IPS-NIHi11 (cell line): ENCODE data around the gene DUOX2.
"Not testable (repeated sequence)": the region's sequence is repeated elsewhere in the genome, so short reads cannot be mapped to it uniquely, and the experiment has no call there.

Experiments used
- DNase-seq: peaks from one replicate; pipeline ENCODE4 v3.0.0; 2012; ENCODE audit warnings: mixed read lengths, low spot score

The DUOX2 gene

DNA sequence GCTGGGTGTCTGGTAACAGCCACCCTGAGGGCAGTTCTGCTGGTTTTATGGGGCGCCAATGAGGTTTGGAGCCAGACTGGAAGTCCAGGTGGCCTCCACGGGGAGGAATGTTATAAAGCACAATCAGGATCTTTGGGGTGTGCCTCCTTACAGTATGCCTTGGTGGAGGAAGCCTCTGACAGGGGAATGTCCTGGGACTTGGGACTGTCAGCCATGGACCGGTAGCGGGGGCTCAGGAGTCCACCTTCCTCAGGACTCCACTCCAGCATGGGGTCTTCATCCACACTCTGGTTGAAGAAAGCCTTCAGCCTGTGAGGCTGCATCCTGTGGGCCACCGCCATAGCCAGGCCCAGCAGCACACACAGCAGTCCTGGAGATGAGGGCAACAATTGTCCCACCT lies 5.0 kb upstream of the DUOX2 start:
- DNase-seq = no peak

DNA sequence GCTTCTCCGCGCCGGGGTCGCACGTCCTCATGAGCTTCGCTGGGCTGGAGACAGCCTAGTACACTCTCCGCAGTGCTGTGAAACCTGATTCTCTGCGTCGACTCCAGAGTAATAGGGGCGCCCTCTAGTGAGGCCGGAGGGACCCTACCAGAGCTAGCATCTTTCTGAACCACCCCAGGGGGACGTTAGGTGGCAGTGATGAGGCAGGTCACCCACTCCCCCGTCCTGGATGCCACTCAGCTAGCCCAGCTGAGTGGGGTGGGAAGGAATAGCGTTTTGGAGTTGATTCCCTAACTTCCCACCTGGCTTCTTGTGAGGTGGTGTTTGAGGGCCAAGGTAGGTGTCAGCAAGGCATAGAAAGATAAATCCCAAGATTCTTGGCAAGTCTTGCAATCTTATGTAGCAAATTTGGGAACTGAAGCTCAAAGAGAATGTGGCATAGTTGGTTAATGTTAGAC lies 4.2 kb upstream of the DUOX2 start:
- peak; percentile 91 for DNase-seq

GRCh38 chr15:45117308-45118130 lies 3.5 kb upstream of the DUOX2 start:
- no peak for DNase-seq

DNA sequence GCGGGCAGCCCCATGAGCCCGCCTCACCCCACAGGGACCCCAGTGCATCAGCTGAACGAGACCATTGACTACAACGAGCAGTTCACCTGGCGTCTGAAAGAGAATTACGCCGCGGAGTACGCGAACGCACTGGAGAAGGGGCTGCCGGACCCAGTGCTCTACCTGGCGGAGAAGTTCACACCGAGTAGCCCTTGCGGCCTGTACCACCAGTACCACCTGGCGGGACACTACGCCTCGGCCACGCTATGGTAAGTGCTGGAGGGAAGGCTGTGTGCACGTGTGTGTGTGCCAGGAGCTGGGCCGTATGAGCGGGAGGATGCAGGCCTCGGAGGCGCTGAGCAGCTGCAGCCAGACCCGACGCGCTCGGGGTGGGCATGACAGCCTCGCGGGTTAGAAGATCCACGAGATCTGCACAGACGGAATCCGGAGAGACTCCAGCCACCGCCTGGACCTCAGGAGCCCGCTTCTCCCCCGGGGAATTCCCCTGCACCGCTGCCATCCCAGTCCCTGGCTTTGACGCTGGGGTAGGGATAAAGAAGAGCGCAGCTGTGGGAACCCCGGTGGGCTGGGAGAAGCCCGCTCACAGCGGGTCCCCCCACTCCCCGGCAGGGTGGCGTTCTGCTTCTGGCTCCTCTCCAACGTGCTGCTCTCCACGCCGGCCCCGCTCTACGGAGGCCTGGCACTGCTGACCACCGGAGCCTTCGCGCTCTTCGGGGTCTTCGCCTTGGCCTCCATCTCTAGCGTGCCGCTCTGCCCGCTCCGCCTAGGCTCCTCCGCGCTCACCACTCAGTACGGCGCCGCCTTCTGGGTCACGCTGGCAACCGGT lies 2.7 kb upstream of the DUOX2 start:
- DNase-seq = no peak

GRCh38 chr15:45116006-45116481 lies 2.1 kb upstream of the DUOX2 start:
- DNase-seq = no peak

DNA sequence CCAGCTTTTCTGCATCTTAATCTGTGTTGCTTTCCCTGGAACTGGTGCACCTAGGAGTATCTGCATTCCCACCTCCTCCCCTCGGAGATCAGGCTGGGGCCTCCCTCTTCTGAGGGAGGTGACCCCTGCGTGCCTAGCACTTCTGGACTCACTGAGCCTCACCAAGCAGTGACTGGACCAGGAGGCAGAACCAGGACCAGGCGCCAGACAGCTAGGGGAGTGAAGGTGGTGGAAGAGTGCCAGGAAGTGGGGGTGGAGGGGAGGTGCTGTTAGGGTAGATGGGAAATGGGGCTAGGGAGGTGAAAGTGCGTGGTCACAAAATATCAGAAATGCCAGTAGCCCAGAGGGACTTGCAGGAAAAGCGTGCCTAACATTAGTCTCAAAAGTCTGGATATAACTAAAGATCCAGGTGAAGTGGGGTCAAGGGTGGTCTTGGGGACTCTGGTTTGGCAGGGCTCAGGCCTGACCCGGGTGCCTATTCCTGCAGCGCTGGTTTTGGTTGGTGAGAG lies 1.4 kb upstream of the DUOX2 start:
- DNase-seq = no peak

- DNase-seq = no peak
Observed at GRCh38 chr15:45114751-45115085, 746 bp upstream of the DUOX2 start.

- DNase-seq = no peak
Observed at GRCh38 chr15:45113380-45113990, 487 bp downstream of the DUOX2 start.

- peak; percentile 60 for DNase-seq
Observed at GRCh38 chr15:45112591-45113379, 1.2 kb downstream of the DUOX2 start.

GRCh38 chr15:45112143-45112590 lies 1.8 kb downstream of the DUOX2 start:
- DNase-seq = no peak

DNA sequence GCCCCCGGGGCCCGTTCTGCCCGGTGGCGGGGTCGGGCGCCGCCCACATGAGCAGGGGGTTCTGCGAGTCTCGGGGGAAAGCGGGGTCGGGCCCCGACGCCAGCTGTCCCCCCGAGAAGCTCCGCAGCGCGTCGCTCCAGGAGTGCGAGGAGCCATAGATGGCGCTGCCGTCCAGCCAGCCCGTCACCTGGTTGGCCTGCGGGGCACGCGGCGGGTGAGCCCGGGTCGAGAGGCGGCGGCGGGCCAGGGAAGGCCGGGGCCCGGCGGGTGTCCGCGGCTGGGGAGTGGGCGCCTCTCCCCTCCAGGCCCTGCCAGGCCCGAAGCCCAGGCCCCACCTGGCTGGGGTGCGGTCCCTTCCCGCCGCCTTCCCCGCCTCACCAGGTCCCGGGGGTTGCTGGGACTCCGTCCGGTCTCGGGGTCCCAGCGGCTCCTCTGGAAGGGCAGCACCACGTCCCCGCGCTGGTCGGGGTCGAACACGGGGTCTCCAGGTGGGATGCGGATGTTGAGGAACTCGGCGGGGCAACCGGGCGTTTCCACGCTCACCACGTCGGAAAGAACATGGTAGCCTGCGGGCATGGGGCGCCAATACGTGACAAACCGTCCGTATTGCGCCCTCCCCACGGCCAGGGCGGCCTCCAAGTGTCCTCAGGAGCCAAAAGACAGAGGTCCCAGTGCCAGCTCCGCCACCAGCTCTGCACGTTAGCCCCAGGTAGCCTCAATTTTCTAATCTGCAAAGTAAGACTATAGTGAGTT lies 2.4 kb downstream of the DUOX2 start:
- DNase-seq = no peak

DNA sequence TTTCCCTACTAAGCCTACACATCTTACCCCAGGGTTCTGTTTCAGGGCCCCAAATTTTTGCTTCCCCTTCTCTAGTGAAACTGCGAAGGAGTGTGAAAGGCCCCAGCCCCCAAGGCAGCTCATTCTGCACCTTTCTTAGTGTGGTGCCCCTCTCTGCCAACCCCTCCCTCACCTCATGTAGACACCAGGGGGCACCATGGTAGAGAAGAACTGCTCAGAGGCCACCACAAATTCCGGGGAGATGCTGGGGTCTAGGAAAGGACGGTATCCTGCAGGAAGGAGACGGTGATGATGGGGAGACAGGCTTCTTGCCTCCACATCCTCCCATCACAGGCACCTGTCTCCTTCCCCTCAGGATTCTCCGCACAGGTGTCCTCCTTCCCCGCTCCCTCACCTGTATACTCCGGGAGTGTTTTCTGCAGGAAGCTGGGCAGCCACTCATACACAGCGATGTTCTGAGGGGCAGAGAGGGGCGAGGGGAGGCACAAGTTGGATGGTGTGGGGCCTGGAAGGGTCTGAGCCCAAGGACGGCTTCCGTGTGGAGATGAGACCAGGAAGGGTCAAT lies 3.6 kb downstream of the DUOX2 start:
- DNase-seq = peak; percentile 42

GRCh38 chr15:45107941-45108630 lies 5.9 kb downstream of the DUOX2 start:
- no peak for DNase-seq

DNA sequence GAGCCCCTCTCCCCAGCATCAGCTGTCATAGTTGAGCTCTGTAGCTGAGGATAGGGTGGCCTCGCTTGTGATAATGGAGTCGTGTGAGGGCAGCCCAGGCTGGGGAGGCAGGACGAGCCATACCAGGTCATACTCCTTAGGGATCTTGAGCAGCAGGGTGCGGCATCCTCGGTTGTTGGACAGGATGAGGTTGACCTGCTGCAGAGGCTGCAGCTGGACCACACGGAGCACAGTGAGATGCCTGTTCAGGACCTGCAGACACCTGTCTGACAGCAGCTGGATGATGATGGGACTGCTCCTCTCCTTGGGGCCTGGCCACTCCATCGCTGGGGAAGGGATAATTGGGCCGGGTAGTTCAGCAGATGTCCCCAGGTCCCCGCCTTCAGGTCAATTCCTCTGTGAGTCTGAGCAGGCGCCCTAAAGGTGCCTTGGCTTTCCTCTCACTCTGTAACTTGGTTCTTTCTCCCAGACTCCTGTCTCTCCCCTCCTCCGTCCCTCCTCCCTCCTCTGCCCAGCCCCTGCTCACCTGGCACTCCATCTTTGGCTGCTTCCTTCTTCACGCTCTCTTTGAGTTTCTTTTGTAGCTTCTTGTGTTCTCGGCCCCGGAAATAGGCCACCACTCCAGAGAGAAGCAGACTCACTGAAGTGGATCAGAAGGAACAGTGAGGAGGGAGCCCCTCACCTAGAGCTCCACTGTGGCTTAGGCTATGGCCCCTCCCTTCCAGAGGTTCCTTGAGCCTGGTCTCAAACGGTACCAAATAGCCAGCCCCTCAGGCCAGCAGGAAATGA lies 7.8 kb downstream of the DUOX2 start:
- DNase-seq = no peak

DNA sequence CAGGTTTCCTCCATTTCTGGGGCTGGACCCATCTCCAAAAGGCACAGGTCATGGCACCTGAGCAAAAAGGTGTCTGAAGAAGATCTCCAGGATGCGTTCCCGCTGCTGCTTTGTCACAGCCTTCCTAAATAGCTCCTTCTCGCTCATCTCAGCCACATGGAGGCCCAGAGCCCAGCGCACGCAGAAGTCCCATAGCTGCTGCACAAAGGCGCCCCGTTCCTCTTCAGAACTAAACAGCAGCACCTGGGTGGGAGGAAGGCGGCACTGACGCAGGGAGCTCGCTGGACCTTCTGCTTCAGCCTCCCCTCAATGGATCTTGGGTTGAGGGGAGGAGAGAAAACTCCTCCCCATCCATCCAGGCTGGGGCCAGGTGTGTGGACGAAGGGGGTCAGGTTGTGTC lies 8.4 kb downstream of the DUOX2 start:
- no peak for DNase-seq

DNA sequence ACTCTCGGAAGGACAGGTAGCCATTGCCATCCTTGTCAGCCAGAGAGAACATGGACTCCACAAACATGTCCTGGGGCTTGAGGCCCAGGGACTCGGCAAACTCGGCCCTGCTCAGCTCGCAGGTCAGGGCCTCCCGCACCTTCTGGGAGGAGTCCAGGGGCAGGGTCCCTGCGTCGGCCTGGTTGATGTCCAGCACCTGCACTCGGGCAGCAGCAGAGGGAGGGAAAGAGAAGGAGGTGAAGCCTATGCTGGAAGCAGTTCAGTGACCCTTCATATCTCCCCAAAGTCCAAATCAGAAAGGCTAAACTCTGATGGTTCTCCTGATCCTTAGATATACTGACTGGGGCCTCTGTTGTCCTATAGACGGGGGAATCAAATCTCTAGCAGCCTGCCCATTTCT lies 9.8 kb downstream of the DUOX2 start:
- DNase-seq = not testable (repeated sequence)

DNA sequence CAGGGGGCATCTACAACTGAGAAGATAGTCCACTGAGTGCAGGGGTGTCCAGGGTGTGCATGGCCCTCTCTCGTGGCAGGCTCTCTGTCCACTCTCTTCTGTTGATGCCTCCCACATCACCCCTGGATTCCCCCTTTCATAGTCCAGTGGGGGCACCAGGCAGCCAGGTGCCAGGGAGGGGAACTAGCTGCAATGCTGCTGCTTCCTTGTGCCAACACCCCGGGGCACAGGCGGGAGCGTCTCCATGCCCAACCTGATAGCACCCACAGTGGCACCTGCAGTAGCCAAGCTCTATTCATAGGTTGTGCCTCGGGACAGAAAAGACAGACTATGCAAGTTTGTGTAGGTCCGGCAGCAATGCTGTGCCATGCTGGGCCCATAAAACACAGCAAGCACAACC lies 11.7 kb downstream of the DUOX2 start:
- DNase-seq = no peak

- no peak for DNase-seq
Observed at GRCh38 chr15:45101749-45102148, 12.2 kb downstream of the DUOX2 start.
